Measurements from ENCODE around the gene CPNE5.
"Not testable (repeated sequence)": the region's sequence is repeated elsewhere in the genome, so short reads cannot be mapped to it uniquely, and the experiment has no call there.

The CPNE5 gene

DNA sequence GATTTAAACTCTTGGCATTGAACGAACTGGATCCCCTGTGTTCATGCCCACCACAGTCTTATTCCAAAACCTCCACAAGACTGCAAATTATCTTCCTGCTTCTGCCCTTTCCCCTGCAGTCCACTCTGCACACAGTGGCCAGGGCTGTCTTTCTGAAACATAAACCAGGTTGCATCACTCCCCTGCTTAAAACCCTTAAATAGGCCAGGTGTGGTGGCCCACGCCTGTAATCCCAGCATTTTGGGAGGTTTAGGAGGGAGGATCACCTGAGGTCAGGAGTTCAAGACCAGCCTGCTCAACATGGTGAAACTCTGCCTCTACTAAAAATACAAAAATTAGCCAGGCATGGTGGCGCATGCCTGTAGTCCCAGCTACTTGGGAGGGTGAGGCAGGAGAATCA lies 26.2 kb downstream of the CPNE5 start:
- not testable (repeated sequence) for DNase-seq

DNA sequence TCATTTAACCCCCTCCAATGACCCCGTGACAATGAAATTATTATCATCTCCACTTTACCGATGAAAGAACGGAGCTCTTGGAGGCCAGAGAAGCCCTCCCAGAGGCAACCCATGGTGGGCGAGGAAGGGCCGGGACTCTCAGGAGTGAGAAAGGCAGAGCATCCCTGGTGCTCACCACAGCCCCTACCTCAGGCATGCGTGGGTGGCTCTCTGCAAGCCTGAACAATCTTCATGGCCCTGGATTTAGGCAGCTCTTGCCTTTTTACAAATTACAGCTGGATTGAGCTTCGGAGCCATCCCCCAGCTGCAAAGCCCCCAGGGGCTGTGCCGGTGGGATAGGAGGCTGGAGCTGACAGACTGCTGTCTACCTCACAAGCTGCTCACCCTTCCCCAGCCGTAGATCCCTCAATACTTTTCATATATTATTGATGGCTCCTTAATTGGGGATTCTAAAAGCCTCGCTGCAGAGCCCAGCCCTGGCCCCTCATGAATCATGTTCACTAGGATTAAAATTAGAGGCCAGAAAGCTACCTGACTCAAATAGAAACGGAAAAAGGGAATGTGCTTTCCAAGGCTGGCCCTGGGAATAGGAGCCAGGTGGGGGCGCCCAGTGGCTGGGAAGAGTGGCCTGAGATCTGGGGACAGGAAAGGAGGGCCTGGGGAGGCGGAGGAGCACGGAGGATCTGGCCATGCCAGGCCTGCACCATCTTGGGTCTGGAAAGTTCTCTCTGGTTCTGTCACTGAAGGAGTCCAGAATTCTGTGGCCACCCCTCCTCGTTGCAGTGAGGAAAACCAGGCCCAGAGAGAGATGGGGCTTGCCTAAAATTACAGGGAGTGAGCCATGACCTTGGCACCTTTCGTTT lies 29.1 kb downstream of the CPNE5 start:
- DNase-seq = no peak

DNA sequence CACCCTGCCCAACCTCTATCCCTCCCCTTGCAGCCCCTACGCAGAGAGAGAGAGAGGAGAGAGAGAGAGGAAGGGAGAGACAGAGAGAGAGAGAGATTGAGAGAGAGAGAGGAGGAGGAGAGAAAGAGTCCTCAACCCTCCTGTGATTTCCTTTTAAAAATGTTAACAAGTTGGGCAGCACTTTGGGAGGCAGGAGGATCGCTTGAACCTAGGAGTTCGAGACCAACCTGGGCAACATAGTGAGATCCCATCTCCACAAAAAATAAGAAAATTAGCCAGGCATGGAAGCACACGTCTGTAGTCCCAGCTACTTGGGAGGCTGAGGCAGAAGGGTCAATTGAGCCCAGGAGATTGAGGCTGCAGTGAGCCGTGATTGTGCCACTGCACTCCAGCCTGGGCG lies 30.1 kb downstream of the CPNE5 start:
- no peak for DNase-seq

DNA sequence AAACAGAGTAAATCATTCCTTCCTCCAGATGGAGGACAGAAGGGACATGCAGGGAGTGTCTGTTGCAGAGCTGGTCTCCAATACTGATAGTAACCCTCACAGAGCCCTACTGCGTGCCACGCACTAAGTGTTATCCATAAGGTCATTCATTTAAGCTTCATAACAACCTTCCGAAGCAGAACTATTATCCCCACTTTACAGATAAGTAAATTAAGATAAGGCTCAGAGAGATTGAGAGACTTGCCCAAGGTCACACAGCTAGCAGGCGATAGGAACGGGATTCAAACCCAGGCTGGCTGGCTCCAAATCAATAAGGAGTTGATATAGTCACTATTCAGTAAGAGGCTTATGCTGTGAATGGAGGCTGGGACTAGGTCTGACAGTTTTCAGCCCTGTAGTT lies 30.6 kb downstream of the CPNE5 start:
- no peak for DNase-seq

DNA sequence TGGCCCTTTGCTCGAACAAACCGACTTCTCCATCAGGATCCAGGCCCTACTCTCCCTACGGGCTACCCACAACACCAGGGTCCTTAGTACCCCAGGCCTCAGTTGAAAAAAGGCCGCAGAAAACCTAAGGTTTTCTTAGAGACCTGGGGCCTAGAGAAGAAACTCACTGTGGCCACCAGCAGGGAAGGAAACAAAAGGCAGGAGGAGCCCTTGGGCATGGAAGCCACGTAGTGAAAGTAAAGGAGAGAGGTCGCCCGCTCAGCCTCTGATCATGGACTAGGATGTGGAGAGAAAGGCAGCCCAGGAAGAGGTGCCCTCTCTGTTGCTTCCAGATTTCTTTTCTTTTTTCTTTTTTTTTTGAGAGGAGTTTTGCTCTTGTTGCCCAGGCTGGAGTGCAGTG lies 31.5 kb downstream of the CPNE5 start:
- no peak for DNase-seq

DNA sequence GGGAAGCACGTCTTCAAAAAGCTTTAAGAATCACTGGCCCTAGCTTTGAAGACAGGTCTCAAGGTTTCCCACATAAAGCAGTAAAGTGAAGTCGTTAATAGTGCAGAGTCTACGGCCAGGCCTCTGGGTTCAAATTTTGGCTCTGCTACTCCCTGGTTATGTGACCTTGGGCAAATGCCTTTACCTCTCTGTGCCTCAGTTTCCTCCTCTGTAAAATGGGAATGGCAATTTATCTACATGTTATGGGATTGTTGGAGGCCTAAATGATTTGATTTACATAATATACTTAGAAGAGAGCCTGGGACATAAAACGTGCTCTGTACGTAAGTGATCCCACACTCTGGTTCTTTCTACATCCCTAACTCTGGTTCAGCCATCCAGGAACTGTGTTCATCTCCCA lies 32.1 kb downstream of the CPNE5 start:
- no peak for DNase-seq

DNA sequence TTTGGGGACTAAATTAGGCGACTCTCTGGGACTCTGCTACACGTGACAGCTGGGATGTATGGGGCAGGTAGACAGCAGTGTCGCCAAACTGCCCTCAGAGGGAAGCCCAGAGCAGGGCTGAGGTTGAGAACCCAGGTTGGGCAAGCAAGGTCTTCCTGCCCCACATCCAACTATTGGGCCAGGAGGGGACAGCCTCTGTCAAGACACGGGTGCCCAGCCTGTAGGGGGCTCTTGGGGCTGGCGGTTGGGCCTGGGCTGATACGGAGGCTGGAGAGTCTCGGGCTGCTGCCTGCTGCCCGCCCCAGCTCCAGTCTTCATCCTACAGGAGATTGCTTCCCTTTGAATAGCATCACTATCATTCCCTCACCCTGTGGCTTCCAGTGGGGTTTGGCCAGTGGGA lies 33.3 kb downstream of the CPNE5 start:
- DNase-seq = no peak

DNA sequence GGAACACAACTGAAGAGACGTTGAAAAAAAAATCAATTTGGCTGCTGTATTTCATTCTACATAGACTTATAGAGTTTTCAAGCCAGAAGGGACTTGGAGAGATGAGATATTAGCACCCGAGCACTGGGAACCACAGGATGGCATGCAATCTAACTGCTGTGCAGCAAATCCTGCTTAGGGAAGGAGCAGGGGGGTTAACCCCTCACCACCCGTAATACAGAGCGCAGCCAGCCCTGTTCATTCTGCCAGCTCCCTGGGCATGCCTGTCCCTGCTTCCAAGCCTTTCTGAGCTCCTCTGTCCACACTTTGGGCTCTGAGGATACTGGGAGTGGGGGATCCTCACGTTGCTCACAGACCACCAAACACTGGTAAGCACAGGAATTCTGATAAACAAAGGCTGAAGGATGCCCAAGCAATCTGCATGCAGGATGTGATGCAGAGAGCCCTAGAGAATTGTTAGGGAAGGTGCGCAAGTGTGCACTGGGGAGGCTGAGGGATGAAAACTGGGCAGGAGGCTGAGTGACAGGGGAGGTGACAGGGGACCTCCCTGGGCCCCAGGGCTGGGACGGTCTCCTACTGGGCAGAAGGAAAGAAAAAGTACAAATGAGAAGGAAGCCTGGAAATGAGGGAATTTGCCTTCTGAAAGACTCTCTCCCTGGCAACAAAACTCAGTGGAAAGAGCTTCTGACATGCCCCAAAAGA lies 34.0 kb downstream of the CPNE5 start:
- no peak for DNase-seq

DNA sequence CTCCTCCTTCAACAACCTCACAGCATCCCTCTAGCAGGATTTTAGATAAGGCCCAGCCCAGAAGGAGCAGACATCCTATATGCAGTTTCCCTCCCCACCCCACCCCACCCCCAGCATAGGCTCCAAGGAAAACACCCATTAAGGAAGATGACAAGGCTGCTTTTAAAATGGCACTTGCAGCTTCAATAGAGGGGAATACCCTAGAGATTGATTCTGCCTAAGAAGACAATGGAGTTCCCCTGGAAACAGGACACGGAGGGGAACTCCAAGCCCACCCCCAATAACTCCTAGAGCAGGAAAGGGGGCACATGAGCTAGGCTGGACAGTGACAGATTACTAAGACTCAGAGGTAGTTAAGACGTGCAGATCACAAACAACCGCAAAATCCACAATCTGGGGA lies 34.7 kb downstream of the CPNE5 start:
- DNase-seq = no peak

DNA sequence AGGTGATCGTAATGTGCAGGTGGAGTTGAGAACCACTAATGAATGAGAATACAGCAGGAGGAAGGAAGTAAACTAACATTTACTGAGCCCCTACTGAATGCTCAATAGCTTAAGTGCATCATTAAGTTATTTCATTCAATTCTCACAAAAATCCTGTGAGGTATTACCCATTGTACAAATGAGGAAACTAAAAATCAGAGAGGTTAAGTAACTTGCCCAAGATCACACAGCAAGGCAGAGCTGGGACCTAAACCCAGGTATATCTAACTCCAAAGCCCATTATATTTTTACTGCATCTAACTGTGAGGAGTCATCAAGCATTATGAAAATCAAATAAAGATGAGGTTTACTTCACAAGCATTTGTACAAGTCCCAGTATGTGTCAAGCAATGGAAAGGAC lies 35.3 kb downstream of the CPNE5 start:
- no peak for DNase-seq

DNA sequence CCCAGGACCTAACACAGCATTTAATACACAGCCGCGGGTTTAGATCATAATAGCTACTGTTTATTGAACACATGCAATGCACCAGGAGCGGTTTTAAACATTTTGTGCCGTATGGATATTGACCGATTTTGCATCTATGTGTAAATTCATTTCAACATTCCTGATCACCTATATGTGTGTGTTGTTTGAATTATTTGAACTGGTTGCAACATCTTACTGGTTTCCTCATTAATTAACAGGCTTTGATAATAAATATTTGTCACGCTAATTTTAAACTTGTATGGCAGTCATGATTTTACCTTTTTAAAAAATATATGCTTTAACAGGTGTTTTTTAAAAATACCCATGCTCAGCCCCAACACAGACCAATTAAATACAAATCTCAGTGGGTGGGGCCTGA lies 35.8 kb downstream of the CPNE5 start:
- DNase-seq = no peak

DNA sequence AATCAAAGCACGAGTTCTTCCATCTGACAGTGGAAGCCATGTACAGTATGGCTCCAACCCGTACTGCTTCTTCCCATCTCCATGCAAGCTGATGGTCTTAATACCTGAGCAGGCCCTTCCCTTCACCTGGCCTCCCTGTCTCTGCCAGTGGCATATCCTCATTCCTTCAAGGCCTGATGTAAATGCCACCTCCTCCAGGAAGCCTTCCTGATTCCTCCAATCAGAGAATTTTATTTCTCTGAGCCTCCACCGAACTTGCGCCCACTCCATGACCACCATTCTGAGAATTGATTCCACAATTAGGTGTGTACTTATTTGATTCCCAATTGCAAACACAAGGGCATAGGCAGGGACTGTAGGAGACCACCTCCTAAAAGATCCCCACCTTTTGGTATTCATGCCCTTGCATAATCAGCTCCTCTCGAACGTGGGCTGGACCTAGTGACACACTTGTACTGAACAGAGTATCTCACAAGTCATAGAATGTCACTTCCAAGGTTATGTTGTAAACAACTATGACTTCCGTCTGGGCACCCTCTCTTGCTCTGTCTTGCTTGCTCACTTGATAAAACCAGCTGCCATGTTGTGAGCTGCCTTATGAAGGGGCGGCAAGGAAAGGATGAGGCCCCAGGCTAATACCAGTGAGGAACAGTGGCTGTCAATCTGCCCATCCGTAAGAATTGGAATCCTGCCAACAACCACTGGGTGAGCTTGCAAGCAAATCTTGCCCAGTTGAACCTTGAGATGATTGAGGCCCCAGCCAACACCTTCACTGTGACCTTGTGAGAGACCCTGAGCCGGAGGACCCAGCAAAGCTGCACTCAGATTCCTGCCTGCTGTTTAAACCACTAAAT lies 38.8 kb downstream of the CPNE5 start:
- DNase-seq = no peak

DNA sequence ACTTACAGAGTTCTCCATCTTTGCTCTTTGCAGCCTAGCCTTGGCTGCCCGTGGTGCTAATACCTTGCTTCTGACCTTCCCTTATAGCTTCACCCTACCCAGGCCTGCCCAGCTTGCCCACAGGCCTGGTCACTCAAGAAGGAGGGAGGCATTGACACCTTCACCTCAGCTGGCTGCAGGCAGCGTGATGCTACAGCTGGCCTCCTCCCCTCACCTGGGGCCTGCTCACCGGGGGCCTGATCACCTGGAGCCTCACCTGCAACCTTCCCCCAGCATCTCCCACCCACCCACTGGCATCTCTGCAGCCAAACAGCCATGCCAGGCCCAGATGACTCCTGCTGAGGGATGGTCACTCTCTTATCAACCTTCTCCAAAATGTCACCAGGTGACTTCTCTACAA lies 40.4 kb downstream of the CPNE5 start:
- DNase-seq = no peak

DNA sequence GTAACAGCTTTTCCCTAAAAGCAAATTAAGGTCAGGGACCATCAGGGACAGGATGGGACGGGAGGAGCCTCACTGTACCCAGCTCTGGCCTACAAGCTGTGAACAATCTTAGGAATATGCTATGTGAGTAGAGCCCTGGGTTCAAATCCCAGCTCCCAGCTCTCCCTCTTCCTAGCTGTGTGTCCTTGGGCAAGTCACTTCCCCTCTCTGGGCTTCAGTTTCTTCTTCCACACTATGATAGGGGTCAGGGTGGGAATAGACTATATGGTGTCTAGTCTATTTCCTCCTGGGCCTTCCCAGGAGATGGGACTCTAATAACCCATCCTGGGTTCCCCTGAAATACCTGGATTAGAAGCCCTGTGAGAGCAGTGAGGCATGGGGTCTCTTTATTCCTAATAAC lies 41.6 kb downstream of the CPNE5 start:
- DNase-seq = no peak

DNA sequence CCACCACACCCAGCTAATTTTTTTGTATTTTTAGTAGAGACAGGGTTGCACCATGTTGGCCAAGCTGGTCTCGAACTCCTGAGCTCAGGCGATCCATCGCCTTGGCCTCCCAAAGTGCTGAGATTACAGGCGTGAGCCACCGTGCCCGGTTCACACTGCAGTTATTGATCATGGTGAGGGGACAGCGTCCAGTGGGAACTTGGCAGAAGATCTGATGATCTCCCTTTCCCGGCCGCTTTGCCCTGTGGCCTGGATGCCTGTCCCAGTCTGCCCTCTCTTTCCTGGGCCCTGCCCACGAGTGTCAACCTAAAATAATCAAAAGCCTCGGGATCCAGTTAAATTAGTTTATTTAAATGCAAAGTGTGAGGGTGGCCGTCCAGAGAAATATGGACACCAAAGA lies 42.2 kb downstream of the CPNE5 start:
- DNase-seq = no peak

DNA sequence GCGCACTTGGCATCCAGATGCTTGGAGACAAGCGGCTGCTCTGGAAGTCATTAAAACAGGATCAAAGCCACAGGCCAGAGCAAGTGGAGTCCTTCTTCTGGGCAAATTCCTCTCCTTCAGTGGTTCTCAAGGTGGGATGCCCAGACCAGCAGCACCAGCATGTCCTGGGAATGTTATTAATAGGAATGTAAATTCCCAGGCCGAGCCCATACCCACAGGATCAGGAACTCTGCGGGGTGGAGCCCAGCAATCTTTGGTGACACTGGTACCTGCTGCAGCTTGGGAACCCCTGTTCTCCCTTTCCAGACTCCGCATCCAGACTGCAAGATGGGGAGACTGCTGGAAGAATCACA lies 44.6 kb downstream of the CPNE5 start:
- DNase-seq = no peak

DNA sequence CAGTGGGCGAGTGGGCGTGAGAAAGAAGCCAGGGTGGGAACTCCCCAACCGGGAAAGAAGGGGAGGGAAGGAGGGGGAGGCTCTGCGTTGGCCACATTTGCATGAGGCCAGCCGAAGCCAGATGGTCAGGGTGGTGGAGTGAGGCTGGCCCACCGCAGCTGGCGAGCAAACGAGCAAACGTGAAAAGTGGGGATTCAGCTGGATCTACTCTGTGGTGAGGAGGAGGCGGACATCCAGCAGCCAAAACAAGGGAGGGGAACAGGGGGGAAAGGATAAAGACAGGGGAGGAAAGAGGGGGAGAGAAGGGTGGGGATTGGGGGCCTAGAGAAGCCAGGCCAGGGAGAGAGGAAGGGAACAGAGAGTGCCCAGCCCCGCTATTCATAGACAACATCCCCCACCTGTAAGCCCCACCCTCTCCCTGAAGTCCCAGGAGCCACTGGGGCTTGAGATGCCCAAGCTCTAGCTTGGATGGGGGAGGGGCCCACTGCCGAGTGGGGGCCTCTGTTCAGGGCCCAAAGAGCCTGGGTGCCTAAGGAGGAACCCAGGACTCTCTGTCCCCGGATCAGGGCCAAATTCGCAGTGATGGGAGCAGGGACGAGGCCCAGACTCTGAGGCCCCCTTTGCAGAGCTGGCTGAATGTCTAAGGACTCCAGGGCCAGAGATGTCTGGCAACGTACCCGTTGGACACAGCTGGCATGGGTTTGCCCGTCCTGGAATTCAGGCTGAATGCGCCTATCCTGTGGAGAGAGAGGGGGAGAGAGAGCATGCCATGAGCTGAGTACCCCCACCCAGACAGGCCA lies 45.1 kb downstream of the CPNE5 start:
- DNase-seq = no peak

DNA sequence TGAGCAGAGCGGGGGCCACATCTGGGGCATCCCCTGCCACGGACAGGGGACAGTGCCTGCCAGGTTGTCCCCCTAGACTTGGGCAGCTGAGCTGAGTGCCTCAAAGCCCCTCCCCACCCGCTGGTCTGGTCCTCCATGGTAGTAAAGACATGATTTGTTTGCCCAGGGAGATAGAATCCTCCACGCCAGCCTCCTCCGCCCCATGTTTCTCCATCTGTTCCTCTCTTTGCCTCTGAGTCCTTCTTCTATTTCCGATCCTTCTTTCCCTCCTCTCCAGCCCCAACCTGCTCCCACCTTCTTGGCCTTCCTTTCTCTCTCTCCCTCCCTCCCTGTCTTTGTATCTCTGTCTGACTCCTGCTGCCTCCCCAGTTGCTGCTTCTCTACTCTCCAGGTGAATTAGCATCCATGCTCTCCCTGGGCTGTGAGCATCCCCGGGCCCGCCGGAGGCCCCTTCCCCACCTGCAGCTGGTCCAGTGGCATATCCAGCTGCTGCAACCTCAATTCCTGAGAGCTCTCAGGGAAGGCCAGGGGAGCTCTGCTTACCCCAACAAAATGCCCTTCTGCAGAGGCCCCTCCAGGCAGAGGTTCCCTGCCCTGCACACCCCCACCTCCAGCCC lies 45.8 kb downstream of the CPNE5 start:
- DNase-seq = no peak

DNA sequence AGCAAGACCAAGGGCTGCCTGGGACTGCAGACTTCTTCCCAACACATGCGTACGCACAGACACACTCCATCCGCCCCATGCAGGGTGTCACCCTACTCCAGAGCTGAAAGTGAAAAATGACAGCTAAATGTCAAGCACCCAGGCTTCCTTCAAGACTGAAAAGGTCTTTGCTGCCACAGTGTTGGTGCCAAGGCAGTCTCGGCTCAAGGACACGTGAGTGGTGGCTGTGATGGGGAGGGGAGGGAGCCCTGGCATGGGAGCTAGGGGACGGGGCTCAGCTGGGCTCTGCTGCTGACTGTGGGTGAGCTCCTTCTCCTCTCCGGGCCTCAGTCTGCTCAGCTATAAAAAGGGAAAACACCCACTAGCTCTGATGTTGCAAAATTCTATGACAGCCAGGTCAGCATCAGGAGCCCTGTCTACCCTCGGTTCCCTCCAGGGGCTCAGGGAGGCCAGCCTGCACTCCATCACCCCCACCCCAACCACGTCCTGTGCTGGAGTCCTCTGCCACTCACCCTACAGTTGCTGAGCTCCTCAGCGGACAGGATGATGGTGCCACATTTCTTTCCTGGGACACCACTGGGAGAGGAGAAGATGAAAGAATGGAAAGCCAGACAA lies 47.6 kb downstream of the CPNE5 start:
- no peak for DNase-seq

DNA sequence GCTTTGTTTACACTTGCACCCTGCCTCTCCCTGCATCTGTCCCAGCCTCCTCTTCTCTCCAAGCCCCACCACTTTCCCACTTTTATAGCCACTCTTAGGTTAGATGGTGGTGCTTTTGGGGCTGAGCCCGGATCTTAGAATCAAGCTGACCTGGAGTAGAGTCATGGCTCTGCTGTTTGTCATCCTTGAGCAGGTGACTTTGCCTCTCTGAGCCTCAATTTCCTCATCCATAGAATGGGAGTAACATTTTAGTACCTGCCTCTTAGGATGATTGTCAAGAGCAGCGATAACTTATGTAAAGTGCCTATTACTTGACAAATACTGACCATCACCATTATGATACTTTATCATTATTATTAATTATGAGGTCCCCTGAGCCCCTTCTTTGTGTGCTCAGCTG lies 48.2 kb downstream of the CPNE5 start:
- no peak for DNase-seq

DNA sequence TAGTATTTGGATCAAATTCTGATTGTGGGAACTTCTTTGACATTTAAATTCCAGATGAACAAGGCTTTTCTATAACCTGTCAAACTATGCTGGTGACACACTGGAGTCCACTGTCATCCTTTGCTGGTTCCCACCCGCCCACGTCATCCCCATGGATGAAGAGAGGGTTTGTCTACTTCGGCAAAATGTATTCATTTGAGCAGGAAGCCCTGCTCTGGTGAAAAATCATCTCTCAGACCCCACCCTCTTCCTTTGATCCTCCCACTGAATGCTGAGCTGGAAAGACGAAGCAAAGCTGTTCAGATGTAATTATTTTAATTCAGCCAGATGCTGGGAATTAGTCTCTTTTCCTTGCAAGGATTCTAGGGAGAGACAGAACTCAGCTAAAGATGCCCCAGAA lies 50.5 kb downstream of the CPNE5 start:
- DNase-seq = peak; percentile 55

DNA sequence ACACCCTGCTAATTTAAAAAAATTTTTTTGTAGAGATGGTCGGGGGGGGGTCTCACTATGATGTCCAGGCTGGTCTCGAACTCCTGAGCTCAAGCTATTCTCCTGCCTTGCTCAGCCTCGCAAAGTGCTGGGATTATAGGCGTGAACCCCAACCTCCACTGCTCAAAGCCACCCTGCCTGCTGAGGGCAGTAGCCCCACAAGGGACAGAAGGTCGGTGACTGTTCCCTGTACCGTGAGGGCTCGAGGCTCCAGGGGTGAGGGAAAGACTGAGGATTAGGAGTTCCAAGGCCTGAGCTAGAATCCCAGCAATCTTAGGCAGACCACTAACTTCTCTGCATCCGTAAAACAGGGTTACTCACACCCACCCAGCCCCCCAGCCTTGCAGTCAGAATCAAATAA lies 51.1 kb downstream of the CPNE5 start:
- DNase-seq = no peak

Data from activated CD4-positive, alpha-beta T cell treated with anti-CD3 and anti-CD28 coated beads for 48 hours (primary cell).